Suppressor macrophage treated with lipopolysaccharide for 4 hours (primary cell): ENCODE data around the gene LOX.
"Not testable (repeated sequence)": the region's sequence is repeated elsewhere in the genome, so short reads cannot be mapped to it uniquely, and the experiment has no call there.

Experiments
- DNase-seq: peaks from one replicate; pipeline ENCODE4 v3.0.0-alpha.2; 2020

LOX gene

GRCh38 chr5:122095158-122095557 lies 17.1 kb upstream of the LOX start:
- DNase-seq = no peak

DNA sequence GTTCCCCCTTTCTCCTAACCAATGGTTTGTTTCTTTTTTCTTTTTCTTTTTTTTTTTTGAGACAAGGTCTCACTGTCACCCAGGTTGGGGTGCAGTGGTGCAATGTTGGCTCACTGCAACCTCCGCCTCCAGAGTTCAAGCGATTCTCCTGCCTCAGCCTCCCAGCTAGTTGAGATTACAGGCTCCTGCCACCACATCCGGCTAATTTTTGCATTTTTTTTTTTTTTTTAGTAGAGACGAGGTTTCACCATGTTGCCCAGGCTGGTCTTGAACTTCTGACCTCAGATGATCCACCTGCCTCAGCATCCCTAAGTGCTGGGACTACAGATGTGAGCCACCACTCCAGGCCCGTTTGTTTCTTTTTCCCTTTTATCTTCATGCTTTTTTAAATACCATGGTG lies 16.2 kb upstream of the LOX start:
- not testable (repeated sequence) for DNase-seq

DNA sequence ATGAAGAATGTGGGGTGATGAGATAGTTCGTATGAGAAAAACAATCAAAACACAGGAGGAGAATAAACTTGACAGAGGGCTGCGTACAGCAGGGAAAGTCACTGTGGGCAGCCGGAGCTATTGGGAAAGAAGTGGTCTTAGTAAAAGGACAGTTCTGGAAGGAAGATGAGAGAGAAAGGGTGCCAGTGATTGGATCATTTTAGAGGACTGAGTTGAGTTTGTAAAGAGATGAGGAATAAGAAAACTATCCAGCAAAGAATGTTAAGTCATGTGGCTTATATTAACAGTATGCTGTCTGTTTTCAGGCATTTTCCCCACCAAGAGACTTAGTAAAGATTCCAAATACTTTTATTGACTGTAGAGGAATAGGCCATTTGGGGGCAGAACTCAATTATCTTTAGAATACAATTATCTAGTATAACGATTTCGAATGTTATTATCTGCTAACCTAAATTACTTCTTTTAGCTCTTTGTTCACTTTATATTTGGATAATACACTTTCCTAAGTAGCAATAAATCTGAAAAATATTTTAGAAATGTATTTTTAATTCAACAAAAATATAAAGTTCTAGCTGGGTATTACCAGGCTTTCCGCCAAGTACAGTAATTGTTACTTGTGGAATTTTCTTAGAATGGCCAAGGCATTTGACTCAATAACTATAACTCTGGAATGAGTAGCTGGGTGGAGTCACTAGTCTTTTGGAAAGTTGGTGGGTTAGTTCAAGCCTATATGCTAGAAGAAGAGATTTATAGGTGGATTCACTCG lies 15.5 kb upstream of the LOX start:
- DNase-seq = no peak

DNA sequence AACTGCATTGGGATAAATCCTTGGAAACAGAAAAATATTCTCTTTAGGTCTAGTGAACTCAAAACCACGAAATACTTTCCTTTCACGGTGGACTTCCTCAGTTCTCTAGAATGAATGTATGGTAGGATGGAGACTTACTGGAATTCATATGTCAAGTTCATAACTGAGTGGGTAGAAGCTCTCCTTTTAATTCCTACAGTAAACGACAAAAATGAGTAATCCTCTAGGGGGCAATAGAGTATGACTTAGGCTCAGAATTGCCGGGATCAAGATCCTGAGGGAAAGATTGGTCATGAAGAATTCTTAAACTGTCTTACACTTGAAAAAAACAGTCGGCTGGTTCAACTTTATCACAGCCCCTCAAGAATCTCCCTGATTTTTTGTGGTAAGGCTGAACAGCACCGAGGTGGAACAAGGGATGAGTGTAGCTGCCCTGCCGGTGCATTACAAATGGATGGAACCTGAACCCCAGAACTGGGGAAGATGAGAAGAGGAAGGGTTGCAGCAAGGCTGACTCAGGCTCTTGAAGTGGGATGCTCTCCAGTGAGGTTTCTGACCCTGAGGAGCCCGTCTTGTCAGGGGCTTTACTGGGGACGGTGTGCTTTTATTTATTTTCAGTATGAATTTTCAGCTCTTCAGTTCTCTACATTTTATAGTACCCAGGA lies 14.0 kb upstream of the LOX start:
- peak; percentile 6 for DNase-seq

- DNase-seq = no peak
Measured at GRCh38 chr5:122089096-122090013, 11.3 kb upstream of the LOX start.

DNA sequence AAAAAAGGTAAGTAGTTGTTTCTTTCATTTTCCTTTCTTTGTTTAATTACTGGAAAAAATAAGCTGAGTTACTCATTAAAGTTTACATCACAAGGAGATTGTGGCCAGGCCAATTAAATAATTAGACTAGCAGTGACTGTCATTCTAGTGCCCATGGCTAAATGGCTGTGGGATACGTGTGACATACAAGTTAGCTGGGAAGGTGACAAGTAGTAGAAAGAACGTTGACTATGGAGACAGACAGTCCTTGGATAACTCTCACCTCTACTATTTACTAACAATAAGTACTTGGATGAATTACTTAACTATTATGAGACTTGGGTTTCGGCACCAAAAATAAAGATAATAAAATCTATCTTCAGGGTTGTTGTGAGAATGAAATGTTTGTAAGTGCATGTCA lies 7.0 kb upstream of the LOX start:
- DNase-seq = no peak

GRCh38 chr5:122083535-122083934 lies 5.5 kb upstream of the LOX start:
- DNase-seq = no peak

- no peak for DNase-seq
Measured at GRCh38 chr5:122081541-122081940, 3.5 kb upstream of the LOX start.

GRCh38 chr5:122077366-122078115 lies 518 bp downstream of the LOX start:
- DNase-seq = no peak

- DNase-seq = peak; percentile 48
Measured at GRCh38 chr5:122076669-122077365, 1.2 kb downstream of the LOX start.

DNA sequence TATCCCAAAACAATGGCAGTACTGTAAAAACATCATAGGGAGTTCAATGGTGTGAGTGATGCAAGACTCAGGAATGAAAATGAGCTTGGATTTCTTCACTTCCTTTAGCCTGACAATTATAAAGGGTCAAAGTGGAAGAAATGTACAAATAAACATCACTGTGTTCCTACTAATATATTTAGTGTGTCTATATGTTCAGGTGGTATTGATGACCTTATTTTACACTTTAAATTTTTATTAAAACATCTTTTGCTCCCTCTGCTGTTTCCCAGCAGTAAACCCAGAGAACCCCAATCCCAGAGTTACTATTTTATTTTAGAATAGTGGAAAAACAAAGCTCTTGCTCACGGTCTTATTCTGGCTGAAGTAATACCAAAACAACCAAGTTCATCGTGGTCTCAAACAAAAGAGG lies 2.0 kb downstream of the LOX start:
- no peak for DNase-seq

DNA sequence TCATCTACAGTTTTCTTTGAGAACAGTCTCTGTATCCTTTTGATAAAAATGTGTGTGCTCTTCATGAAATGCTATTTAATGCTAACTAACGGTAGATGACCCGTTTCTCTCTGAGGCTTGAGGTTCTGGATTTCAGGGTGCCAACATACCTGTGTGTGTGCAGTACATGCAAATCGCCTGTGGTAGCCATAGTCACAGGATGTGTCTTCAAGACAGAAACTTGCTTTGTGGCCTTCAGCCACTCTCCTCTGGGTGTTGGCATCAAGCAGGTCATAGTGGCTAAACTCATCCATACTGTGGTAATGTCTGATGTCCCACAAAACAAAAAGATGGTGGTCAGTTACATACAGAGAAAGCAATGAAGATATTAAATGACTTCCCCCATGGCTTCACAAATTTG lies 4.2 kb downstream of the LOX start:
- DNase-seq = no peak

- no peak for DNase-seq
Measured at GRCh38 chr5:122073018-122073417, 5.0 kb downstream of the LOX start.

- DNase-seq = no peak
Measured at GRCh38 chr5:122067390-122067789, 10.7 kb downstream of the LOX start.

GRCh38 chr5:122064992-122065391 lies 13.1 kb downstream of the LOX start:
- no peak for DNase-seq

- DNase-seq = no peak
Measured at GRCh38 chr5:122063836-122064235, 14.2 kb downstream of the LOX start.

DNA sequence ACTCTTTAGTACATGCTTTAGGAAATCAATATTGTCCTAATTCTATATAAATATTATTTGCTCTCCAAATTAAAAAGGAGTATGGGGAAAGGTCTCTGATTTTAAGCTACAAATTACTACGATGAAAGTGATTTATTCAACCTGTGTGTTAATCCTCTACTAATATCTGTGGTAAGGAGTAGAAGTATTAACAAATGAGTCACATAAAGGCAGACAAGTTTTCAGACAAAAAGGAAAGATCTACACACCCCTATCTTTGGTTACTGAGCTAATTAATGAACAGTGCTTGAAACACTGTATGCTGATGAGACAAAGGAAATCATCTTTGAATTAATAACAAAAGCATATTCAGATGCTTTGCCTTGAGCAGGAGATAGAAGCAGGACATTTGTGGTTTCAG lies 15.9 kb downstream of the LOX start:
- no peak for DNase-seq

DNA sequence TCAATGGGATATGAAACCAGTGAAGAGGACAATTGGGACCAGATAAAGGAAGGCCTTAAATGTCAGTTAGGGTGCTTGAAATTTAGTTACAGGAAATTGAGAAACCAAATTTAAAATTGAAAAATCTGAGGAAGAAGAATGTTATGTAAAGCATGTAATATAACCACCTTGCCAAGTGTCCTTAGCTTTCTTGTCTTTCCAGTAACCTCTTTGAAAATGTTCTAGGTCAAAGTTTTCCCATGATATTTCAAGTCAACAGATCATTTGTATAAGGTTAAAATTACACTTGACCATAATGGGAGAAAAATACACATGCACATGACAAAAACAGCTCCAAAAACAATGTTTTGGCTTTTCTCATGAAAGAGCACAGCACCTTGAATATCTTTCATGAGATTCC lies 21.1 kb downstream of the LOX start:
- no peak for DNase-seq

GRCh38 chr5:122054266-122054665 lies 23.8 kb downstream of the LOX start:
- DNase-seq = no peak

DNA sequence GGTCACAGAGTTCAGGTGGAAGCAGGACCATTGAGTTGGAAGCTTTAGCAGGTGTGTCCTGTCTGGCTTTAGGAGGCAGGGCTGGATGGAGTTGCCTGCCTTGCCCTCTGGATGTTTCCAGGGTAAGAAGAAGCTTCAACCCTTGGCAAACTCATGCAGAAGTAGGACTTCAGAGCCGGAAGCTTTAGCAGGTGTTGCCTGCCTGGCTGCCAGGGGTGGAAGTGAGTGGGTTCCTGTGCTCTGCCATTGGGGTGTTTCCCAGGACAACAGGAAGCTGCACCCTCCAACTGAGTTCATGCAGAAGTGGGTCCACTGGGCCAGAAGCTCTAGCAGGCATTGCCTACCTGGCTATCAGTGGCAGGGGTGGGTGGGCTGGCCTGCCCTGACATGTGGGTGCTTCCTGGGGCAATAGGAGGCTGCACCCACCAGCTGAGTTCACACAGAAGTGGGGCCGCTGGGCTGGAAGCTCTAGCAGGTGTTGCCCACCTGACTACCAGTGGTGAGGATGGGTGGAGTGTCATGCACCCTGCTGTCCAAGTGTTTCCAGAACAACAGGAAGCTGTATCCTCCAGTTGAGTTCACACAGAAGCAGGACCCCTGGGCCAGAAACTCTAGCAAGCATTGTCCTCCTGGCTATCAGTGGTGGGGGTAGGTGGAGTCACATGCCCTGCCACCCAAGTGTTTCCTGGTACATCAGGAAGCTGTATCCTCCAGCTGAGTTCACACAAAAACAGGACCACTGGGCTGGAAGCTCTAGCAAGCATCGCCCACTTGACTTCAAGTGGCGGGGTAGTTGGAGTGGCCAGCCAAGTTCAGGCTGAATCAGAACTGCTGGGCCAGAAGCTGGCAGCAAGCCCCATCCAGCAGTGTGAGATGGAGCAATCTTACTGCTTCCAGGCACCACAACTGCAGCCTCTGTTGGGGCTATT lies 24.6 kb downstream of the LOX start:
- DNase-seq = no peak

- no peak for DNase-seq
Measured at GRCh38 chr5:122051569-122051968, 26.5 kb downstream of the LOX start.
